Activated effector memory CD4-positive, alpha-beta T cell treated with Interleukin-2 at 50 U/mL for 16 hours (primary cell): ENCODE data around the gene HOPX.
"Not testable (repeated sequence)": the region's sequence is repeated elsewhere in the genome, so short reads cannot be mapped to it uniquely, and the experiment has no call there.

ENCODE experiments used
- DNase-seq: peaks from one replicate; pipeline ENCODE4 v3.0.0-alpha.2; 2020

The HOPX gene

GRCh38 chr4:56653461-56654237, 27.4 kb downstream of the HOPX start:
- DNase-seq = peak; percentile 22

GRCh38 chr4:56652196-56652595, 28.9 kb downstream of the HOPX start:
- no peak for DNase-seq

- no peak for DNase-seq
Measured at GRCh38 chr4:56651056-56651350, 30.1 kb downstream of the HOPX start.

GRCh38 chr4:56650262-56651055, 30.6 kb downstream of the HOPX start:
- DNase-seq = no peak

- no peak for DNase-seq
Measured at GRCh38 chr4:56649445-56650261, 31.4 kb downstream of the HOPX start.

- DNase-seq = no peak
Measured at GRCh38 chr4:56648824-56649151, 32.3 kb downstream of the HOPX start.

GRCh38 chr4:56648021-56648823, 32.9 kb downstream of the HOPX start:
- no peak for DNase-seq

GRCh38 chr4:56646341-56646740, 34.8 kb downstream of the HOPX start:
- no peak for DNase-seq

- no peak for DNase-seq
Measured at GRCh38 chr4:56643596-56643995, 37.5 kb downstream of the HOPX start.

- no peak for DNase-seq
Measured at GRCh38 chr4:56641494-56642051, 39.5 kb downstream of the HOPX start.

- DNase-seq = no peak
Measured at GRCh38 chr4:56640621-56641493, 40.2 kb downstream of the HOPX start.

GRCh38 chr4:56637791-56638190, 43.3 kb downstream of the HOPX start:
- no peak for DNase-seq

GRCh38 chr4:56637154-56637553, 43.9 kb downstream of the HOPX start:
- no peak for DNase-seq

GRCh38 chr4:56634954-56635353, 46.1 kb downstream of the HOPX start:
- DNase-seq = not testable (repeated sequence)

GRCh38 chr4:56633486-56633885, 47.6 kb downstream of the HOPX start:
- DNase-seq = no peak

- DNase-seq = no peak
Measured at GRCh38 chr4:56630876-56631666, 50.0 kb downstream of the HOPX start.

- no peak for DNase-seq
Measured at GRCh38 chr4:56628592-56628991, 52.5 kb downstream of the HOPX start.

- no peak for DNase-seq
Measured at GRCh38 chr4:56627985-56628384, 53.1 kb downstream of the HOPX start.

GRCh38 chr4:56627375-56627774, 53.7 kb downstream of the HOPX start:
- DNase-seq = no peak

- DNase-seq = no peak
Measured at GRCh38 chr4:56626963-56627362, 54.1 kb downstream of the HOPX start.

- DNase-seq = no peak
Measured at GRCh38 chr4:56626420-56626819, 54.7 kb downstream of the HOPX start.
